Esophagus muscularis mucosa (tissue), 3 donors: ENCODE data around the gene PTPRT.

Source experiments
- POLR2A ChIP-seq: fragments of 450-650 bp; IDR thresholded peaks from one replicate; pipeline ENCODE4 v1.6.1; 2017; ENCODE audit warnings: antibody characterized with exemption, moderate library complexity, mild to moderate bottlenecking, low read depth
- TF ChIP-seq, protein P1 (sequence below), 3 experiments: fragments of 200-600 bp in 2 of 3; fragments of 450-650 bp in 1 of 3; sonication (generic) in 2 of 3; IDR thresholded peaks; one replicate each; pipeline ENCODE4 v1.5.1; 2017 to 2019; ENCODE audit warnings: antibody characterized with exemption in 3 of 3, mild to moderate bottlenecking in 2 of 3, moderate library complexity in 1 of 3

DNA sequence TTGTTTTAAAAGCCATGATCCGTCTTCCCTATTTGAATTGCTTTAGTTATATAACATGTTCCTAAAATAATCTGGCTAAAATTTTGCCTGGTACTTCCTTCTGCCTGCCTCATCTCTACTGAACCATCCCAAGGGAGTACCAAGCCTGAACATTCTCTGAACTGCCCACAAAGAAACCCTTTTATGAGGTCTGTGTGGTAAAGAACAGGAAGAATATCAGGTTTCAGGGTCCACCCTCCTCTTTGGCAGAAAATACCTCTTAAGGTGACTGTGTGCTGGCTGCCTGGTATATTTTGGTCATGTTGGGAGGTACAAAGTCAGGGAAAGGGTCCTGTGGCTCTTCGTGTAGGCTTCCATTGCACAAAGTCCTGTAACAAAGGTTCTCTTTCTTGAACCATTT lies 997.4 kb downstream of the PTPRT start:
- TF ChIP-seq, protein P1, sequence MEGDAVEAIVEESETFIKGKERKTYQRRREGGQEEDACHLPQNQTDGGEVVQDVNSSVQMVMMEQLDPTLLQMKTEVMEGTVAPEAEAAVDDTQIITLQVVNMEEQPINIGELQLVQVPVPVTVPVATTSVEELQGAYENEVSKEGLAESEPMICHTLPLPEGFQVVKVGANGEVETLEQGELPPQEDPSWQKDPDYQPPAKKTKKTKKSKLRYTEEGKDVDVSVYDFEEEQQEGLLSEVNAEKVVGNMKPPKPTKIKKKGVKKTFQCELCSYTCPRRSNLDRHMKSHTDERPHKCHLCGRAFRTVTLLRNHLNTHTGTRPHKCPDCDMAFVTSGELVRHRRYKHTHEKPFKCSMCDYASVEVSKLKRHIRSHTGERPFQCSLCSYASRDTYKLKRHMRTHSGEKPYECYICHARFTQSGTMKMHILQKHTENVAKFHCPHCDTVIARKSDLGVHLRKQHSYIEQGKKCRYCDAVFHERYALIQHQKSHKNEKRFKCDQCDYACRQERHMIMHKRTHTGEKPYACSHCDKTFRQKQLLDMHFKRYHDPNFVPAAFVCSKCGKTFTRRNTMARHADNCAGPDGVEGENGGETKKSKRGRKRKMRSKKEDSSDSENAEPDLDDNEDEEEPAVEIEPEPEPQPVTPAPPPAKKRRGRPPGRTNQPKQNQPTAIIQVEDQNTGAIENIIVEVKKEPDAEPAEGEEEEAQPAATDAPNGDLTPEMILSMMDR (IDR thresholded peaks at IDR 0.05): no peak
- no peak for TF ChIP-seq POLR2A
